ENCODE data around the gene MREG.

MREG gene

DNA sequence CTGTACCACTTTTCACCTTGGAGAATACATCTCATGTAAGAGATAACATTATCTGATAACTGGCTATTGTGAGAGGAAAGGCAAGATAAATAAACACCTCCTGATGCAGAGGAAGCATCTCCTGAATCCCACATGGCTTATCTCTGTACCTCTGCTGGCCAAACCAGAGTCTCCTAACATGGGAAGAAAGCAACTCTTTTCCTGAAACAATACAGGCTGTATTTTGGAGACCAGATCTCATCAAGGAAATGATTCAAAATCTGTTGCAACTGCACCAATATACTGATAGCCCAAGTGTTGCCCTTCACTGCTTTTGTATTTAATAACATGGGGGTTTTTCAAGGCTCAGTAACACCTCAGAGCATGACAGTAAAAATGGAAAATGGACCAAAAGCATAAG lies 106.9 kb downstream of the MREG start:
- H3K9me3 Mint-ChIP-seq = peaks cover 26% of the 10 kb centered on the region
- peaks cover 6% of the 10 kb centered on the region for H3K27me3 Mint-ChIP-seq (ENCODE audit: low read depth, poor library complexity)
- peaks cover 20% of the 10 kb centered on the region for H3K4me1 Mint-ChIP-seq
- peaks cover 10% of the 10 kb centered on the region for H3K36me3 Mint-ChIP-seq (ENCODE audit: low read depth)
- TF ChIP-seq, protein P1, sequence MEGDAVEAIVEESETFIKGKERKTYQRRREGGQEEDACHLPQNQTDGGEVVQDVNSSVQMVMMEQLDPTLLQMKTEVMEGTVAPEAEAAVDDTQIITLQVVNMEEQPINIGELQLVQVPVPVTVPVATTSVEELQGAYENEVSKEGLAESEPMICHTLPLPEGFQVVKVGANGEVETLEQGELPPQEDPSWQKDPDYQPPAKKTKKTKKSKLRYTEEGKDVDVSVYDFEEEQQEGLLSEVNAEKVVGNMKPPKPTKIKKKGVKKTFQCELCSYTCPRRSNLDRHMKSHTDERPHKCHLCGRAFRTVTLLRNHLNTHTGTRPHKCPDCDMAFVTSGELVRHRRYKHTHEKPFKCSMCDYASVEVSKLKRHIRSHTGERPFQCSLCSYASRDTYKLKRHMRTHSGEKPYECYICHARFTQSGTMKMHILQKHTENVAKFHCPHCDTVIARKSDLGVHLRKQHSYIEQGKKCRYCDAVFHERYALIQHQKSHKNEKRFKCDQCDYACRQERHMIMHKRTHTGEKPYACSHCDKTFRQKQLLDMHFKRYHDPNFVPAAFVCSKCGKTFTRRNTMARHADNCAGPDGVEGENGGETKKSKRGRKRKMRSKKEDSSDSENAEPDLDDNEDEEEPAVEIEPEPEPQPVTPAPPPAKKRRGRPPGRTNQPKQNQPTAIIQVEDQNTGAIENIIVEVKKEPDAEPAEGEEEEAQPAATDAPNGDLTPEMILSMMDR (IDR thresholded peaks at IDR 0.05) = no peak
- no peak overlapping the region for H3K4me3 Mint-ChIP-seq
- no peak overlapping the region for H3K27ac Mint-ChIP-seq
- DNase-seq = no peak

DNA sequence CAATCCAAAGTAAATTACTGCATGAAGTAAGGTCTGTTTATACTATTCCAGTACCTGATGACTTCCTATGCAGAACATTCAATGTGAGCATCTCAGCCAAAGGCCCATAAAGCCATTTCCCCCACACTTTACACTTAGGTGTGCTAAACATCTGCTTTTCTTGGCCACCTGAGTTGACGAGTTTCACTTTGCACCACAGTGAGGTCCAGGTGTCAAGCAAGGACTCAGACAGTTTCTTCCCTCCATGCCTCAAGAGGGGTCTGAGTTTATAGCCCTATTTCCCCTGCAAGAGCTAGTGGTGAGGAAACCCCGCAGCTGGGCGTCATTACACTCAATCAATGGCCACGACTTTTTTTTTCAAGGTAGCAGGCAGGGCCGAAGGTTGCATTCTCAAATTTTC lies 107.7 kb downstream of the MREG start:
- Mint-ChIP-seq H3K27me3 (ENCODE audit: low read depth, poor library complexity) (peaks cover 7% of the 10 kb centered on the region), H3K27ac (no peak overlapping the region), H3K4me3 (no peak overlapping the region), H3K36me3 (ENCODE audit: low read depth) (peaks cover 9% of the 10 kb centered on the region), H3K9me3 (peaks cover 21% of the 10 kb centered on the region), H3K4me1 (peaks cover 20% of the 10 kb centered on the region)
- TF ChIP-seq, protein P1 (IDR thresholded peaks at IDR 0.05) = no peak
- no peak for DNase-seq

DNA sequence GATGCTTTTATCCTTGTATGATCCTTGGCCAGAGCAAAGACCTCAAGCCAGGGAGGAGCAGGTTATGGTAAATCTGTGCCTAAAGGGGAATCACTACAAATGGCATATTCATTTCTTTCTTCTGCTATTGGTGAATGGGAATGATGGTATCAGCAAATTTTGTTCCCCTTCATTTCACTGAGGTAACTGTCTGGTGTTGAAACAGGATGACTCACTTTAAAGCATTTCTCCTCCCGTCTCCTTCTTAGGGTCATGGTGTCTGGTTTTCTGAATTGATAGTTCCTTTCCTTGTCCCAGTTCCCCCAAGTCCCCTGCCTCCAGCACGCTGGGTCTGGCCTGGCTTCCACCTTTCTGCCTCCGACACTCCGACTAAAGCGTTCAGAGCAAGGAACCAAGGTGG lies 109.2 kb downstream of the MREG start:
- peaks cover 7% of the 10 kb centered on the region for H3K27me3 Mint-ChIP-seq (ENCODE audit: low read depth, poor library complexity)
- no peak for DNase-seq
- H3K4me3 Mint-ChIP-seq = no peak overlapping the region
- peaks cover 29% of the 10 kb centered on the region for H3K4me1 Mint-ChIP-seq
- TF ChIP-seq, protein P1 (IDR thresholded peaks at IDR 0.05) = no peak
- H3K36me3 Mint-ChIP-seq (ENCODE audit: low read depth) = no peaks in the 10 kb centered on the region
- H3K9me3 Mint-ChIP-seq = peaks cover 8% of the 10 kb centered on the region
- H3K27ac Mint-ChIP-seq = no peak overlapping the region

DNA sequence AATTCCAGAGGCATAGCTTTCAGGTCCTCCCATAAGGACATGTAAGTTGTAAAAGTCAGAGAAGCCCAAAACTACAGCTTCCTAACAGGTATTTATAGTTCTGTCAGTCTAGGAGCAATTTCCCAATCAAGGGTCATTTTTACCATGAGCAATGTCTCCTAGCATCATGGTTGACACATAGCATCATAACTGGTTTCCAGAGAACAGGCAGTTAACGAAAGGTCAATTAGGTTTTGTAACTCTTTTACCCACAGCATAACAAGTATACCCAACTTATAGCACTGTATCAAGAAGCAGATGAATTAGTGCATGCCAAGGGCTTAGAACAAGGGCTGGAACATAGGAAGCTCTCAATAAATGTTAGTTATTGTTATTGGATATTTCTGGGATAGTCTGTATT lies 110.1 kb downstream of the MREG start:
- peaks cover 7% of the 10 kb centered on the region for H3K27me3 Mint-ChIP-seq (ENCODE audit: low read depth, poor library complexity)
- no peaks in the 10 kb centered on the region for H3K9me3 Mint-ChIP-seq
- no peak overlapping the region for H3K4me3 Mint-ChIP-seq
- H3K4me1 Mint-ChIP-seq = peaks cover 30% of the 10 kb centered on the region
- no peaks in the 10 kb centered on the region for H3K36me3 Mint-ChIP-seq (ENCODE audit: low read depth)
- no peak for DNase-seq
- peak overlapping the region; percentile 30 for H3K27ac Mint-ChIP-seq
- TF ChIP-seq, protein P1 (IDR thresholded peaks at IDR 0.05) = no peak

DNA sequence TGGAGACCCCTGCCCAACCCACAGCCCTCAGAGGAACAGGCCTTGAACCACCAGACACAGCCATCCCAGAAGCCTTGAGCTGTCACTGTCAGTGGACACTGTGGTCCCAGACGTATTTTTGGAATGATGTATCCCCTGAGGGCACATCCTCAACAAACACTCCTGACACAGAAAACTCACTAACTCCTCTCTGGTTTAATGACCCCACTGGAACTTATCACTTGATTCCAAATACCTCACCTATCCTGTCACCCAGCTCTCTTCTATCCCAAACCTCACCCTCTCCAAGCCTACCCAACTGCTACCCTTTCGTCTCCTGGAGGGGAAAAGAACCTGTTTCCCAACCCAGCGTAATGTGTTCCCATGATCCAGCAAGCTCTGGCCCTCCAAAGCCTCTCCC lies 111.6 kb downstream of the MREG start:
- no peaks in the 10 kb centered on the region for H3K9me3 Mint-ChIP-seq
- H3K36me3 Mint-ChIP-seq (ENCODE audit: low read depth) = no peaks in the 10 kb centered on the region
- DNase-seq = no peak
- H3K4me1 Mint-ChIP-seq = peaks cover 30% of the 10 kb centered on the region
- no peak overlapping the region for H3K4me3 Mint-ChIP-seq
- H3K27ac Mint-ChIP-seq = peak overlapping the region; percentile 40
- TF ChIP-seq, protein P1 (IDR thresholded peaks at IDR 0.05) = no peak
- peaks cover 10% of the 10 kb centered on the region for H3K27me3 Mint-ChIP-seq (ENCODE audit: low read depth, poor library complexity)

DNA sequence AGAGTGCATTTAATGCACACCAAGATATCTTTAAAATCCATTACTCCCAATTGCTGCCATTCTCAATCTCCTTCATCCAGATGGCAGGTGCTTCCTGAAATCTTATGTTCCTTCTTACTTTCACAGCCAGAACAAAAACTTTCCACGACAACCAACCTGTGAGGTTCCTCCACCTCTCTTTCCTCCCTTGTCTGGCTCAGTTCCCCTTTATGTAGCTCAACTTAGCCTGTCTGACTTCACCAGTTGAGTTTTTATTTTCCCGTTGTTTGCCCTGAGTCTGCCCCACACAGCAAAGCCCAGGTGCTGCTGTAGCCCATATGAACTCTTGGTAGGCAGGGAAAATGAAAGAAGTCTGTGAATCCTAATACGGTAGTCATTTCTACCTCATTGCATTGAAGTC lies 112.5 kb downstream of the MREG start:
- Mint-ChIP-seq H3K36me3 (ENCODE audit: low read depth) (no peaks in the 10 kb centered on the region), H3K4me3 (no peak overlapping the region), H3K9me3 (peaks cover 7% of the 10 kb centered on the region), H3K4me1 (peaks cover 30% of the 10 kb centered on the region), H3K27ac (no peak overlapping the region), H3K27me3 (ENCODE audit: low read depth, poor library complexity) (peaks cover 10% of the 10 kb centered on the region)
- no peak for DNase-seq
- TF ChIP-seq, protein P1 (IDR thresholded peaks at IDR 0.05) = no peak

All from nephron progenitor cell (in vitro differentiated cells).